UCSD-AML1 (cell line): ENCODE results near the gene SYT9.
"Not testable (repeated sequence)": the region's sequence is repeated elsewhere in the genome, so short reads cannot be mapped to it uniquely, and the experiment has no call there.

Experiments used
- DNase-seq: peaks from one replicate; lab custom pipeline; 2025; ENCODE audit not compliant: unreplicated experiment; lab: John Stamatoyannopoulos, UW

The SYT9 gene

DNA sequence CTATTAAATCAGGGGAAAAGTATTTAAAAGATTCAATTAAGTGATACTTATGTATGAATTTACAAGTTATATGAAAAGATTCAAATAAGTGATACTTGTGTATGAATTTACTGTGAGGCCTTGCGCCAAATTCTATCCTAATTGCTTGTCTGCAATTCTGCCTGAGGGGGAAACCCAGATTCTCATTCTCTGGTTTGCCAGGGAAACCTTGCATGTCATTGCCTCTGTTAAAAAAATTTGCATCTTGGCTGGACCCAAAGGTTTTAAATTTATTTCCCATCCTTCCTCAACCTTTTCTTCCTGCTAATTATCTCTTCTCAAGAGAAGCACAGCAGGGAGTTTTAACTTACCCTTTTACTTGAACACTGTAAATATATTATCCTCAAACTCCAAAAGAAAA lies 247.4 kb downstream of the SYT9 start:
- DNase-seq = no peak

DNA sequence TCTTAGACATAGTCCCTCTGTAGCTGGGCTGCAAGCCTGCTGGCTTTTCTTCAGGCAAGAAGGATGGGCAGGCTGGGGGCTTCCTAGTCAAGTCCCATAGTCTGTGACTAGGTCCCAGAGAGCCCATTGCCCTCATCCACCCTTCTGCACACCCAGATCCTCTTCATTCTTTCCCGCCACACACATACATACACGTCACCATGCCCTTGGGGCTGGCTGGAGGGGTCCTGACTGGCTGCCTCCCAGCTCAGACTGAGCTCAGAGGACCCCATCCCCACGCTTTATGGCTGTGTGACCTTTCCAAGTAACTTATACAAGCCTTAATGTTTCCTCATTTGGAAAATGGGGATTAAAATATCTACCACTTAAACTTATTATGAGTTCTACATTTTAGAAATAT lies 248.5 kb downstream of the SYT9 start:
- no peak for DNase-seq

DNA sequence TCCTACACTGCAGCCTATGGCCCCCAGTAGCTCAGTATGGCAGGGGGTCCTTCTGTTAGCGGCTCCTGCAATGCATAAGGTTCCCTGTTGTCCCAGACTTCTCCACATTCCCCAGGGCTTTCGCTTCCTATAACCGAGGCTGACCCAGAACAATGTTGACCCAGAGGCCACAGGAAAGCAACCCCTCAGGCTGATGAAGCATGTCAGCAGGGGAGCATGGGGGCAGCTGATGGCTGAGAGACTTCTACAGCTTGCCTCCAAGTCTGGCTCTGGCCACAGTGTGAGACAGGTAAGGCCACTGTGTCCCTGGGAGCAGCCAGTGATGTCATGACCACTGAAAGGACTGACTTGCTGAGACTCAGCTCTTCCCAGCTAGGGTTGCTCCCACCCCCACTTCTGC lies 249.5 kb downstream of the SYT9 start:
- no peak for DNase-seq

DNA sequence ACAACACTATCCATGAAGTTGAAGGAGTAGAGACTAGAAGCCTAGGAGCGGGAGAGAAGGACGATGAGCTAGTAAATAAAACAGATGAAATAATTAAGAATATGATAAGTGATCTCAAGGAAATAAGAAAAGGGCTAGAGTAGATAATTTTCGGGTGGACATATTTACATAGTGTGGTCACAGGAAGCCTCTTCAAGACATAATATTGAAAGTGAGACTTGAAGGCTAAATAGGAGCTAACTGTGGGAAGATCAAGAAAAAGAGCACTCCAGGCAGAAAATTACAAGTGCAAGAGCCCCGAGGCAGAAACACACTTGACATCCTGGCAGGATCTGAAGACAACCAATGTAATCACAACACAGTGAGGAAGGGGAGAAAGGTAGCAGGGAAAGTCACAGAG lies 250.2 kb downstream of the SYT9 start:
- no peak for DNase-seq

DNA sequence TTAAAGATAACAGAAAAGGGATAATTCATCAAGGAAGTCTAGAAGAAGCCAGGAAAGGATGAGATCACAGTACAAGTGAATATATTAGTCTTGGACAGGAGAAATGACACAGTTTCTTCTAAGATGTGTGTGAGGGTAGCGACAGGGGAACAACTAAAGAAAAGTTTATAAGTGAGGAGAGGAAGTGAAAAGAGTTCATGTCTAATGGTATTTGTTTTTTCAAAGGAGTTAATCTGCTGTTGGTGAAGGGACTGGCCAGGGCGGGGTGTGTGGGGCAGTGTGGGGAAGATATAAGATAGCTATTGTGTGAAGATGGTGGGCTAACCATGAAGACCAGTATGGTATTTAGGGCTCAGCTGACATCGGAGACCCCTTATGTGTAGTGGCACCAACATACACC lies 254.5 kb downstream of the SYT9 start:
- DNase-seq = no peak

DNA sequence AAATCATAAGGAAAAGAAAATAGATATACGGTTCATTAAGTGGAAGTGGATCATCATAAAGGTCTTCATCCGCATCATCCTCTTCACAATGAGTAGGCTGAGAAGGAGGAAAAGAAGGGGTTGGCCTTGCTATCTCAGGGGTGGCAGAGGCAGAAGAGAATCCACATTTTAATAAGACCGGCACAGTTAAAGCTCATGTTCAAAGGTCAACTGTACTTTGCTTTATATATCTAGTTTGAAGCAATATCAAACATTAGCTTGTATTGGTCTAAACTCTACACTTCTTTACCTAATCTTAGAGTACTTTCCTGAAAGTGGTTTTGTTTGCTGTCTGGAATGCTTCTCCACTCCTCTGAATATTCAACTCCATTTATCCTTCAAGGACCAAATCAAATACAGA lies 256.4 kb downstream of the SYT9 start:
- DNase-seq = no peak

DNA sequence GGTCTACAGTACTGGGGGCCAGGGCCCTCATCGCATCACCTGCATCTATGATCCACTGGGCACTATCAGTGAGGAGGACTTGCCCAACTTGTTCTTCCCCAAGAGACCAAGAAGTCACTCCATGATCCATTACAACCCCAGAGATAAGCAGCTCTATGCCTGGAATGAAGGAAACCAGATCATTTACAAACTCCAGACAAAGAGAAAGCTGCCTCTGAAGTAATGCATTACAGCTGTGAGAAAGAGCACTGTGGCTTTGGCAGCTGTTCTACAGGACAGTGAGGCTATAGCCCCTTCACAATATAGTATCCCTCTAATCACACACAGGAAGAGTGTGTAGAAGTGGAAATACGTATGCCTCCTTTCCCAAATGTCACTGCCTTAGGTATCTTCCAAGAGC lies 258.3 kb downstream of the SYT9 start:
- no peak for DNase-seq

DNA sequence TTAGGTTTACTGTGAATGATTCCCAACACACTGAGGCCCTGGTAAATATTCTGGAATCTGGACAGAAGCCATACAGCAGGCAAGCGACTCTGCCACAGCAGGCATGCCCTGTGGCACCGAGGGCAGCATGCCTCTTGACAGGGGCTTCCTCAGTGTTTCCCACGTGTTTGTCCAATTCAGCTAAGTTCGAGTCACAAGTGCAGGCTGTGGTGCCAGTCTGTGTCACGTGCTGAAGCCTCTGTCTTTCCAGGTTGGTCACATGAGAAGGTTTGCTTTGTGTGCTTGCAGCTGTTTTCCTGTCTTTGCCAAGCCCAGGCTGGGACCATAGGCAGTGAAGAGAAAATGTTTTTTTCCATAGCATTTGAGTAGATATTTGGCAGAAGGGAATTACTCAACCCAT lies 259.7 kb downstream of the SYT9 start:
- no peak for DNase-seq

DNA sequence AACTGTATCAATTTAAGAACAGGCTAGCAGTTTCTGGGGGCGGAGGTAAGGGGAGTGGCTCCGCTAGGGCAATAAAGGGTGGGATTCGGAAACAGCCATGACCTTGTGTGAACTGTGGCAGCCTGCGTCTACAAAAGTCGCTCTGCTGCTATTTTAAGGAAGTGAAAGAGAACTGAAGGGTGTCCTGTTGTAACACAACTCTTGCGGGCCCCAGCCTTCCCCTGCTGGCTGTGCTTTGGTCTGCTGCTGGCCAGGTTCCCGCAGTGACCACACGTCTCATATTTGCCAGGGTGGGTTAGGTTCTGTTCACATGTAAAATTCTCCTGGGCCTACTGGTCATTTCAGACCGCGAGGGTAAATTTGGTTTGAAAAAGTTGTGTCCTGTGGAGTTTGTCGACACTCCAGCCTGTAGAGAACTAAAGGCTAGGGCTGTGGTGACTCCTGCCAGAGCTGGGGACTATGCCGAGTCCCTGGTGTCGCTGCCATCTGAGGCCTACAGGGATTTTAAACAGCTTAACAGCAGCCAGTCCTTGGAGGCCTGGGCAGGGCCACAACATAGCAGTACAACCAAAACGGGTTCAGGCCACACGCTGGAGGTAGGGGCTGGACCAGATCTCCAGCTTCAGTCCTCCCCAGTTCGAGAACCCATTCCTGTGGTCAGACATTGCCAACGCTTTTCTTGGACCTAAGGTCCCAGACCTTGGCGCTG lies 261.0 kb downstream of the SYT9 start:
- DNase-seq = peak; percentile 47

DNA sequence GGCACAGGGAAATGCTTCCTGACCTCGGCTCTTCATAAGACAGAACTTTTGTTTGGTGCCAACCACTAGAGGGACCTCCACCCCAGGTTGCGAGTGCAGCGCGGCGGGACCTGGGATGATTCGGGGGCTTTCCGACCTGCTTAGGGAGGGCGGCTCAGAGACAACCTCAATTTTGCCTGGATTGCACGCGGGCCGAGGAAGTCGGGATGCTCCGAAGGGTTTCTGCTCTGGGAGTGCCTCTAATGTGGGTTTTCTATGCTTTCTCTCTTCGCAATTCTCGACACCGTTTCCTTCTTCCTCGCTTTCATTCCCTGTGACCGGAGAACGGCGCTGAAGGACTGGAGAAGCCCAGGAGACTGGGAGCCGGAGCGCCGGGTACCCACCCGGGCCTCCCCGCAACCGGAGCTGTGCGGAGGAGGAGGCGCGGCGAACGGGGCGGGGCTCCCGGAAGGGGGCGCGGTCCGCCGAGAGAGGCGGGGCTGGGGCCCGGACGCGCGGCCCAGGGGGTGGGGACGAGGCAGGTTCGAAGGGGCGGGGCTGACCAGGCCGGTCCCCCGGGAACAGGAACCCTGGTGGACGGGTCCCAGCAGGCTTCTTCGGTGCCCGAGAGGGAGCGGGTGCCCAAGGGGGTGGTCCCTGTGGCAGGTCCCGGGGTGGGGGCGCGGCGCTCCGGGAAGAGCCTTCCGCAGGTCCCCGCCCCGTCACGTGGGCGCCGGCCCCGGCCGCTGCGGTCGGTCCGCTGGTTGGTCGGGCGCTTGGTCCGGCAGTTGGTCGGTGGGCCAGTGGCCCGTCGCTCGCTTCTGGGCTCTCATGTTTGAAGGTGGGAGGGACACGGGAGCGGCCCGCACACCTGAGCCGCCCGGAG lies 261.8 kb downstream of the SYT9 start, which contains the start of gene PPFIBP2:
TSS of gene PPFIBP2 (plus strand) at position 766 of the 865 bp plus-strand sequence. CDS start 35,477 bp downstream, outside the sequence.
- DNase-seq = peak; percentile 82

DNA sequence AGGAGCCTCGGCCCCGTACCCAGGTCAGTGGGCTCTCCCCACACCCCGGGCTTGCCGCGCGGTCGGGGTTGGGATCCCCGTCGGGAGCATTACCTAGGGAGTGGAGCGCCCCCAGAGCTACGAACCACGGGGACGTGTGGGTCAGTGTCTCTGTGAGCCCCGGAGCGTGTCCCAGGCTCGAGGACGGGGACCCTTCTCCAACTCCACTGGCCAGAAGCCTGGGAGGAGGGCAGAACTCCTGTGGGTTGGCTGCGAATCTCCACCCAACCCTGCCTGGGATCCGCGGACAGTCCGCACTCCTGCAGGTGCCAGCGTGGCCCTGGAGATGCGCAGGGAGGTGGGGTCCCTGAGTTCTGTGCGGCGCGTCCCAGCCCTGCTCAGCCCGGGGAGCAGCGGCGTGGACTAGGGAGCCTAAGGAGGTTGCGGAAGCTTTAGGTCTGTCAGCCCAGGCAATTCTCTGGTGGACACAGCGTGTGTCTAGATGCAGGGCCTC lies 262.4 kb downstream of the SYT9 start:
- no peak for DNase-seq

DNA sequence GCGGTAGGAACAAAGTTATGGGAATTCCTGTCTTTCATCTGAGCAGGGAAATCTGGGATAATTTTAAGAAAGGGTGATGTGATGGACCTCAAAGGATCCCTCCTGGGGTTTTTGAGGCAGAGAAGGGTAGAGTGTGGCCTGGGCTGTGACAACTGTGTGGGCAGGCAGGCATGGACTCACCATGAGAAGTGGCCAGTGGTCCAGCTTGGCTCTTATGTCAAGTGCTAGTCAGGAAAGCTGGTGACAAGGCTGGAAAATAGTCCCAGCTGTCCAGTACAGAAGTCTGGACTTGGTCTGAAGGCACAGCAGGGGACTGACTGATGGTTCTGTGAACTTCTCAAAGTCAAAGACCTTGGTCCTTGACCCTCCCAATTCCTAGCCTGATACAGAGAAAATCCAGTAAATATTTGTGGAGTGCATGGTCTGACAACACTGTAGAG lies 263.8 kb downstream of the SYT9 start:
- no peak for DNase-seq

DNA sequence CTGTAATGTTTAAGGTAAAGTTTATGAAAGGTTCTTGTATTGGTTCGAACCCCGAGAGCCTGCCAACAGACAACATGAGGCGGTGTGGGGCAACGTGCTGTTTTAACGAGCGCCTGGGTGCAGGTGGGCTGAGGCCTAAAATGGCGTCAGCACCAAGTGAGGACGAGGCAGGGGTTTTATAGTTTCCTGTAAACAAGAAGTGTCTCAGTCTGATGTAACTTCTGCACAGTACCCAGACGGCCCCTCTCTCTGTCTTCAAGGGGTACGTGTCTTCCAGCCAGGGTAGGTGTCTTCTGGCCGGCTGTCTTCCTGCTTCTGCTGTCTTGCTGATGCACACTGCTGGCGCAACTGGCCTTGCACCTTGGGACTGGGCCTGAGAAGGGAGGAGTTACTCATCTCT lies 264.8 kb downstream of the SYT9 start:
- no peak for DNase-seq

DNA sequence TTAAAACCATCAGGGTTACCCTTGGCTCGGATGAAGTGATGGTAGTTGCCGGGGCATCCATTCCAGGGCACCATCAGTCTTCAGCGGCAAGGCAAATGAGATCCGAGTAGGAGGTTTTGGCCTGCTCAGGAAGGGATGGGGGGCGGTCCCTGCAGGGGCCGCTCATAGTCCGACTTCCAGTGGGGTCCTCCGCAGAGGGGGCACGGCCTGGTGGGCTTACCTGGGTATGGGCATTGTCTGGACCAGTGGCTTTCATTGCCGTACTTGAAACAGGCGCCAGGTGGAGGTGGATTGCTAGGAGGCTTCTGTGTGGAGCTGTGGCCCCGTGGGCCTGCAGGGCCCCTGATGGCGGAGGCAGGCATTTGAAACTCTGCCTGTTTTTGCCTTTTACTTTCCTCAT lies 266.0 kb downstream of the SYT9 start:
- not testable (repeated sequence) for DNase-seq
